Esophagus mucosa (tissue), 1 donor: ENCODE data around the gene CALM3. TPM values are rescaled to one million over a fixed set of nuclear protein-coding genes. Genes with fewer than 3 reads are reported as not detected.

Experiments used
- ATAC-seq: fragments of 200-7000 bp; cut with Tn5 transposase; one replicate; pipeline ENCODE4 v1.9.1; 2020
- total RNA-seq: library from RNA; stranded (reverse); gene quantifications from one replicate; pipeline ENCODE4 v1.2.4, GENCODE V29; 2023
- donor health status: DM: yes; HTN: yes; CAD: no.

CALM3 gene
- total RNA-seq, 1 donor from 2014 or later: 109 TPM

DNA sequence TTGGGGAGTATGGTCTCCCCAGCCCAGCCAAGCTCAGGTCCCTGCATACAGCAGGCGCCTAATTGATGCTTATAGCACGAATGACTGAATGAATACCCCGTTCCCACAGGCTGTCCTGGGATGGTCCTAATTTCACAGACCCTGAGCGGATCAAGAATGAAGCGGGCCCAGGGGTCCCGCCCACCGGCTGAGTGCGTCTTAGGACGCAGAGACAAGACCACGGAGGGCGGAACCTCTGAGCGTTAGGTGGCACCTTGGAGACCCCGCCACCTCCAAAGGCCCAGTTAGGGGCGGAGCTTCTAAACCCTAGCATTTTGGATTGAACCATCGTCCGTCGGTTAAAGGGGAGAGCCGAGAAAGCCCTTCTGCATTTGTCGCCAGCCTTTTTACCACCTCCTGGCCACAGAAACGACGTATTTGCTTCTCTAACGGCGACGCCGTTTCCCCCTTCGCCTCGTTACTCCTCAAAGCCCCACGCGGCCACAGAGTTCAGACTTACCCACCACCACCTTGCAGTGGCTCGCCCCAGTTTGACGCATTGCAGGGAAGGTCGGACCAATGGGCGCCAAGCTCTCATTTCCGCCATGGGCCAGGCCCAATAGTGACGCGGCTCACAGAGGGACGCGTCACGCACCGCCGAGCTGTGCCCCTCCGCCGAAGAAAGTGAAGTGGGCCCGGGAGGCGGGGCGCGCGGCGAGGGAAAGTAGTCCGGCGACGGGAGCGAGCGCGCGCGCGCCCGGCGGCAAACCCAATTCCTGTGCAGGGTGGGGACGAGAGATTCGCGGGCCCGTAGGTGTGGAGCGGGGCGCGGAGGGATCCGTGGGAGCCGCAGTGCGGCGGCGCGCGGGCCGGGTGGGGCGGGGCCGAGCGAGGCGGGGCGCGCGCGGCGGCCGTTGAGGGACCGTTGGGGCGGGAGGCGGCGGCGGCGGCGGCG, 479 bp upstream of the CALM3 start:
- peak; percentile 94 for ATAC-seq

DNA sequence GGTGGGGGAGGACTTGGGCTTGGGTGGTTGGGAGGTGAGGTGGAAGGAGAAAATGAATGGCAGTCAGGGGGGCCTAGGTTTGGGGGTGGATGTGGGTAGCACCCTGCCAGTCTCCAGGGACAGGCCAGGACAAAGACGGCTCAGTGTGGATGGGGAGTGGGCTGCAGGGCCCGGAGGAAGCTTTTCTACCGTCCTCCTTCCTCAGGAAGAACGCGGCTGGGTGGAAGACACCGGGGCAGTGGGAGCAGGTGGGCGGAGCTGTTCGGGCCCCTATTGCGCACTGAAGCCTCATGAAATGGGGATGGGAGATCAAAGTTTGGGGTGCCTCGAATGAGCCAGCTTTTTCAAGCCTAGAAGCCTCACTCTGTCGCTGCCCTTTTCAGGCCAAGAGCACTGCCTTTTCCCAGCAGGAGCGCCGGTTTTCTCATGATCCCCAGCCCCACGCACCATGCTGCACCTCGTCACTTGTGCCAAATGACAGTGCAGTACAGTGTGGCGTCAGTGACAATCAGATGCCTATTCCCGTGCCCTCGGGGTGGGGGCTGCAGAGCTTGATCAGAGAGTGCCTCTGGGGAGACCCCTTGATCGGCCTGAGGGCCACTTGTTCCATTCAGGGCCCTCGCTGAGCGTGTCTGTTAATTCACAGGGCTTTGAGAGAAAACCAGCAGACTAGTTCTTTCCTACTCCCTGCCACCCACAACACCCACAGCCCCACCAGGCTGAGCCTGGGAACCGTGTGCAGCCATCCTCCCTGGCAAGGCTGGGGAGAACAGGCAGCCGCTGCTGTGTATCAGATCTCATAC, 1.5 kb downstream of the CALM3 start:
- no peak for ATAC-seq

DNA sequence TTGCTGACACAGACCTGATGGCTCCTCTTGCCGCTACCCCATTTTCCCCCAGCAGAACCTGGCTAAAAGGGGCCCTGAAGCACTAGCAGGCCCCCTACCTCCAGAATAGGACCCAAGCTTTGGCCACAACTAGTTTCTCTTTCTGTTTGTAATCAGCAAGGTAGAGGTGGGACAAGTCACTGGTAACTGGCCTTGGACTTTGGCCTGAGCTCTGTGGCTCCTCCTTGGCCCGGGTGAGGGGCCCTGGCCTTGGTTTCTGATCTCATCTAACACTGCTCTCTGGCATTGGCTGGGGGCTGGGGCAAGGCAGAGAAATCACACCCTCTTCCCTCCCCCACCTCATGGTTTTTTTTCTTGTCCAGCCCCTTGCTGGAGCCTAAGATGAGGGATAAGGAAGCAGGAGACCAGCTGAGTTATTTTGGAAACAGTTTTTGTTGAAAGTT, 2.1 kb downstream of the CALM3 start:
- ATAC-seq: no peak

DNA sequence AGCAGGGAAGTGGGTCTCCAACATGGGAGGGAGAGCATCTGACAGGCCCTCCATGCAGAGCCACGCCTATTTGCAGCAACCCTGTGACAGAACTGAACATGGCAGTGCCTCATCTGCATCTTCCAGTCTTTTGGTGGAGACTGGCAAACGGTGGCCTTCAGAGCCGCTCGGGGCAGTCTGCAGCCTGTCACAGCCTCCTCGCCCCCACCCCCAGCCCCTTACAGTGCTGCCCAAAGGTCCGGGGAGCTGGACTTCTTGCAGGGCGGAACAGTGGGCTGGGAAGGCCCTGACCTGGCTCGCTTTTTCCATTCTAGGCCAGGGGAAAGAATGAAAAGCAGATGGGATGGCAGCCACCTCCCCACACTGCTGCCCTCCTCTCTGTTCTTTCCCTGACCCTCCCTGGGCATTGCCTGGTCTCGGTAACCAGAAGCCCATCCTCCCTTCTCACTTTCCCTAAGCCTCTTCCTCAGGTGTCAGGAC, 2.7 kb downstream of the CALM3 start:
- ATAC-seq: no peak

DNA sequence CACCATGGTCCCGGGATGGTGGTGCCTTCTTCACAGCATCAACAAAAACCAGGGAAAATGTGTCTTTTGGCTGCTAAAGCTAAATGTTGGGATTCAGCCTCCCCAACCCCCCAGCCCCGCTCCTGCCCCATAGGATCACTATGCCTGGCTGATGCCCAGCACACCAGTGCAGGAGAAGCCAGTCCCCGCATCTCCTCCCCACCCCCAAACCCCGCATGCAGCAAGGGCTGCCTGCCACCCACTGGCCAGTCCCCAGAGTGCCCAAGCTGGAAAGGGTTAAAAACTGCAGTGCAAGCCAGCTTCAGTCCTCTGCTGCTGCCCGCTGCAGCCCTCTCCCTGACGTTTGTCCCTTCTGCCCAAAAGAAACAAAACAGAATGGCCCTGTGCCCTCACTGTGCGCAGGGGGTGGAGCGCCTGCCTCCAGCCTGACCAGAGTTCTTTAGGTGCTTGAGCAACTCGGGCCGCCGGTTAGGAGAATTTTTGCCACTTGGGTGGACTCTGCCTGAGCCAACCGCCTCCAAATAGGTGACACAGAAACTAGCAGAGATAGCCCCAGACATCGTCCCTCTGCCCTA, 3.7 kb downstream of the CALM3 start:
- ATAC-seq: no peak

DNA sequence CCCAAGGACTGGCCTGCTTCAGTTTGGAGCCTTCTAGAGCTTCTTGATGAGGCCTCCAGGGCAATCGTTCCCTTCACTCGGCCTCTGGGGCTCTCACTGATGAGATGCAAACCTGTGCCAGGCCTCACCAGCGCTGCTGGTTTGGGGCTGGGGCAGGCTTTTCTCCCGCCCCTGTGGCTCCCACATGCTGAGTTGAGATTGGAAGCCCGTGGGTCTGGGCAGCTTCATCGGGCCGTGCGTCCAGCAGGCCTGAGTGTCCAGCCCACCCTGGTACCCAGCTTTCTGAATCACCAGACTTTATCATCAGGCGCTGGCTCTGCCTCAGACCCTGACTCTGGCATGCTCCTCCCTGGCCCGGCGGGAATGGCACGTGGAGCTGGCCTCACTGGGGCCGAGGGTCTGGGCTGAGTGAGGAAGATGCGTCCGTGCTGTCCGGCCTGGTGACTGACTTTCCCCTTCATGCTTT, 4.3 kb downstream of the CALM3 start:
- ATAC-seq: no peak

DNA sequence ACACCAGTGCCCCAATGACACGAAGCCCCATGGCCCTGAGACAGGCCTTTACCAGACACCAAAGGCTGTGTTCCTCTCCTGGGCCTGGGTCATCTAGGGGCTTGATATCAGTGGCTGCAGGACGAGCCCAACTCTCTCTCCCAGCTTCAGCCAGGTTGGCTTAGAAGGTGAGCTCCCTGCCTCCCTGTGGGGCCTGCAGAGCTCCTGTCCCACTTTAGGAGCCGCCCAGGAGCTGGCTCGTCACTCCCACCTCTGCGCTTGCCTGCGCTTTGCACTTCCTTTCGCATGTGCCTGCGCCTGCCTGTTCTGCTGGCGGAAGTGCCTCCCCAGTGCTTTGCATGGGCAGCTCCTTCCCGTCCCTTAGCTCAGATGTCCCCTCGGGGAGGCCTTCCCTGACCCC, 4.9 kb downstream of the CALM3 start:
- no peak for ATAC-seq

DNA sequence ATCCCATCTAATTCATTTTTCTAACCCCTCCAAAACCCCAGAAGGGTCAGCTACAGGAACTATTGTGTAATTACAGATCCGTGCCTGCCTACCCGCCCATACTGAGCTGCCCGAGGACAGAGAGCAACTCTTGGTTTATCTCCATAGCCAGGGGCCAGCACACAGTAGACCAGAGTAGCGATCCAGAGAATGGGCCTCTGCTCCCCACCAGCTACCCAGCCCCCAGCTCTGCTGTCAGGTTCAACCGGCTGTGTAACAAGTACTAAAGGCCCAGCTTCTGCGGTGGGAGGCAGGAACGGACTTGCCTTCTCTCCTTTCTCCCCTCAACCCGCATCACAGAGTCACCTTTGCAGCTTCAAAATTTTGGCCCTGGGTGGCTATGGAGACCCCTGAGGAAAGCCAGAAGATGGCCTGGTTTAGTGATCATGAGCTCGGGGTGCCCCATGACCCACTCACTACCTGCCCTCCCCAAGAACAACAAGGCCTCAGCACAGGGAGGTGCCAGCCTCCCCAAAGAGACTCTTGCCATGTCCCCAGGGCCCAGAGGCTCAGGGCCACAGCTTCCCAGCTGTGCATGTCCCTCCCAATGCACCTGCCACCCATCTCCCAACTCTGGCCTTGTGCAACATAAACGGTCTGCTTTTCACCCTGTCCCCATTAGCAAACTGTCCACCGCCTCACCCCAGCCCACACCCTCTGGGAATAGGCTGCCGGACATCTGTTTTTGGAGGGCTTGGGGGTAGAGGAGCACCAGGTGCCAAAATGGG, 5.7 kb downstream of the CALM3 start:
- ATAC-seq: no peak

DNA sequence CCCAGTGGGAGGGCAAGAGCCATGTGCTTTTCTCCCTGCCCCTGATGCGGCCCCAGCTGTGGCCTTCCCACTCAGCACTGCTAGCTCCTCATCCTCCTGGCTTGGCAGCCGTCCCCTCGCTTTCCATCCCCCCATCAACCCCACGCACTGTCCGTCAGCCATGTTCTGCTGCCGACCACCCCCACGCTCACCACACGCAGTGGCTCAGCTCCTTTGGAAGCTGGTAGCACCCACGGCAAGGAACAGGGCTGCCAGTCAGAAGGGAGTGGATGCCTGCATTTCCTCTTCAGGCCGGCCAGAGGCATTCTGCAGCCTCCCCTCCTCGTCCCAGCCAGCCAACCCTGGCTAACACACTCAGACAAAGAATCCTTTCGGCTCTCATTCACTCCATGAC, 6.3 kb downstream of the CALM3 start:
- ATAC-seq: no peak

DNA sequence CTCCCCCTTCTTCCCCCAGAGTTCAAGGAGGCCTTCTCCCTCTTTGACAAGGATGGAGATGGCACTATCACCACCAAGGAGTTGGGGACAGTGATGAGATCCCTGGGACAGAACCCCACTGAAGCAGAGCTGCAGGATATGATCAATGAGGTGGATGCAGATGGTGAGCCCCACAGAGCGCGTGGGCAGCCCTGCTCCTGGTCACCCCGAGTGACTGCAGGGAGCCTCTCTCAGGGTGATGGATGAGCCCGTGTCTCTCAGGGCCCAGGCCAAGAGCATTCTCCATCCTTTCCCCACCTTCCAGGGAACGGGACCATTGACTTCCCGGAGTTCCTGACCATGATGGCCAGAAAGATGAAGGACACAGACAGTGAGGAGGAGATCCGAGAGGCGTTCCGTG, 7.0 kb downstream of the CALM3 start:
- no peak for ATAC-seq

DNA sequence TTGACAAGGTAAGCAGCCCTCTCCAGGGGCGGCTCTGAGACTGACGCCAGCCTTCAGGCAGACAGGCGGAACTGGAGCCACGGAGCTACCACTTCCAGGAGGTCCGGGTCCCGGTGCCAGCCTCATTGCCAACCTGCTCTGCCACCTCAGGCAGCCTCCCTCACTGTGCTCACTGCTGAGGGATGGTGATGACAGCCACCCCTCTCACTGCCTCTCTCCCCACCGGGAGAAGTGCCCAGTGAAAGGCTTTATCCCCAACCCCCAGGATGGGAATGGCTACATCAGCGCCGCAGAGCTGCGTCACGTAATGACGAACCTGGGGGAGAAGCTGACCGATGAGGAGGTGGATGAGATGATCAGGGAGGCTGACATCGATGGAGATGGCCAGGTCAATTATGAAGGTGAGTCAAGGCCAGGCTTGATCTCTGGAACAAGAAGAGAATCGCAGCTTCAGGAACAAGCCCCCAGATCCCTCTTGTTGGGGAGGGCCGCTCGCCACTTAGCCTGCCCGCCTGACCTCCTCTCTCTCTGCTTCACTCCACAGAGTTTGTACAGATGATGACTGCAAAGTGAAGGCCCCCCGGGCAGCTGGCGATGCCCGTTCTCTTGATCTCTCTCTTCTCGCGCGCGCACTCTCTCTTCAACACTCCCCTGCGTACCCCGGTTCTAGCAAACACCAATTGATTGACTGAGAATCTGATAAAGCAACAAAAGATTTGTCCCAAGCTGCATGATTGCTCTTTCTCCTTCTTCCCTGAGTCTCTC, 7.6 kb downstream of the CALM3 start:
- ATAC-seq: no peak

DNA sequence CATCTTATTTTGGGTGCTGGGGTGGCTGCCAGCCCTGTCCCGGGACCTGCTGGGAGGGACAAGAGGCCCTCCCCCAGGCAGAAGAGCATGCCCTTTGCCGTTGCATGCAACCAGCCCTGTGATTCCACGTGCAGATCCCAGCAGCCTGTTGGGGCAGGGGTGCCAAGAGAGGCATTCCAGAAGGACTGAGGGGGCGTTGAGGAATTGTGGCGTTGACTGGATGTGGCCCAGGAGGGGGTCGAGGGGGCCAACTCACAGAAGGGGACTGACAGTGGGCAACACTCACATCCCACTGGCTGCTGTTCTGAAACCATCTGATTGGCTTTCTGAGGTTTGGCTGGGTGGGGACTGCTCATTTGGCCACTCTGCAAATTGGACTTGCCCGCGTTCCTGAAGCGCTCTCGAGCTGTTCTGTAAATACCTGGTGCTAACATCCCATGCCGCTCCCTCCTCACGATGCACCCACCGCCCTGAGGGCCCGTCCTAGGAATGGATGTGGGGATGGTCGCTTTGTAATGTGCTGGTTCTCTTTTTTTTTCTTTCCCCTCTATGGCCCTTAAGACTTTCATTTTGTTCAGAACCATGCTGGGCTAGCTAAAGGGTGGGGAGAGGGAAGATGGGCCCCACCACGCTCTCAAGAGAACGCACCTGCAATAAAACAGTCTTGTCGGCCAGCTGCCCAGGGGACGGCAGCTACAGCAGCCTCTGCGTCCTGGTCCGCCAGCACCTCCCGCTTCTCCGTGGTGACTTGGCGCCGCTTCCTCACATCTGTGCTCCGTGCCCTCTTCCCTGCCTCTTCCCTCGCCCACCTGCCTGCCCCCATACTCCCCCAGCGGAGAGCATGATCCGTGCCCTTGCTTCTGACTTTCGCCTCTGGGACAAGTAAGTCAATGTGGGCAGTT, 8.6 kb downstream of the CALM3 start:
- ATAC-seq: no peak

DNA sequence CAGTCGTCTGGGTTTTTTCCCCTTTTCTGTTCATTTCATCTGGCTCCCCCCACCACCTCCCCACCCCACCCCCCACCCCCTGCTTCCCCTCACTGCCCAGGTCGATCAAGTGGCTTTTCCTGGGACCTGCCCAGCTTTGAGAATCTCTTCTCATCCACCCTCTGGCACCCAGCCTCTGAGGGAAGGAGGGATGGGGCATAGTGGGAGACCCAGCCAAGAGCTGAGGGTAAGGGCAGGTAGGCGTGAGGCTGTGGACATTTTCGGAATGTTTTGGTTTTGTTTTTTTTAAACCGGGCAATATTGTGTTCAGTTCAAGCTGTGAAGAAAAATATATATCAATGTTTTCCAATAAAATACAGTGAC, 9.3 kb downstream of the CALM3 start:
- ATAC-seq: no peak

DNA sequence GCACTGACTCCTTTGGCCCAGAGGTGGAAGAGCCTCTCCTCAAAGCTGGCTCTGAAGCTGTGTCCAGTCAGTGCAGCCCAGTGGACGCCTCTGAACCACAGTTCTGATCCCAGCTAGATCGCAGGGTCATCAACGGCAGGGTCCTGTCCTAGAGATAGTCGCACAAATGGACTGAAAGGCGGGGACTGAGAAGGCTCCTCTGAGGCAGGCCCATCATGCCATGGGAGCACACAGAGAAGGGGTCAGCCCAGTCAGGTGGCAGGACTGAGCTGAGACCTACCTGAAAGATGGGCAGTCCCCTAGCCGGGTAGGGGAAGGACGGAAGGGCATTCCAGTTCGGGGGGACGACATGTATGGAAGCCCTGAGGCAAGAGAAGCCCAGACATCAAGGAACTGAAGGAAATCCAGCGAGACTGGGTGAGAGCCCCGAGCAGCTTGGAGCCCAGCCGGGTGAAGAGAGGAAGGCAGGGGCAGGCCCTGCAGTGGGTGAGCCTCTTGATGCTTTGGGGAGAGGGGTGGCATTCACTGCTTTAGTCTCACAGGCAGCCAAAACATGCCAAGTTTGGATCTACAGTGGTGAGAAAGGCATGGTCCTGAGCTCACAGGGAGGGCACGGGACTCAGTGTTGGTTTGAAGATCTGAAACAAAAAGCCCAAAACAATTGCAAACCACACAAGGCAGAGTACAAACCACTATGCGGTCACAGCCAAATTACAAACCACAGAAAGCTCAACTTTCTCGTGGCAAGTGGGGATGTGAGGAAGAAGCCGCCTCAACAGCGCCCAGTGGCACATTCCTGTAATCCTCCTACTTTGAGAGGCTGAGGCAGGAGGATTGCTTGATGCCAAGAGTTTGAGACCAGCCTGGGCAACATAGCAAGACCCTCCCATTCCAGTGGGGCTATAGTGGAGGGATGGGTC, 10.0 kb downstream of the CALM3 start:
- no peak for ATAC-seq

DNA sequence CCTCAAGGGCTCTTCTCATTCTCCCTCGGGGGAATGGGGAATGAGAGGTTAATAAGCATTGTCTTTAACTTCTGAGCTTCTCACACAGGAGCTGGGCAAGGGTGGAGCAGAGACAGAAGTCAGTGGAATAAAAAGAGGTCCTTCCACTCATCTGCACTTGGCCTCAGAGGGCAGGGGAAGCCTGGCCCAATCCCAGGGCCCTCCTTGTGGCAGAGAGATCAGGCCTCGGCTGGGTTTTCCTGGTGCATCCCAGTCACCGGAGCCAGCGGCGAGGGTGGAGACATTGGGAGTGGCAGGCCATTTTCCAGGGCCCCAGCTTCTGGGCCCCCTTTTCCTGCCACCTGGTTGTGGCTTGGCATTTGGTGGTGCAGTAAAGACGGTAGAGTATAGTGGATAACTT, 10.6 kb downstream of the CALM3 start:
- ATAC-seq: no peak

DNA sequence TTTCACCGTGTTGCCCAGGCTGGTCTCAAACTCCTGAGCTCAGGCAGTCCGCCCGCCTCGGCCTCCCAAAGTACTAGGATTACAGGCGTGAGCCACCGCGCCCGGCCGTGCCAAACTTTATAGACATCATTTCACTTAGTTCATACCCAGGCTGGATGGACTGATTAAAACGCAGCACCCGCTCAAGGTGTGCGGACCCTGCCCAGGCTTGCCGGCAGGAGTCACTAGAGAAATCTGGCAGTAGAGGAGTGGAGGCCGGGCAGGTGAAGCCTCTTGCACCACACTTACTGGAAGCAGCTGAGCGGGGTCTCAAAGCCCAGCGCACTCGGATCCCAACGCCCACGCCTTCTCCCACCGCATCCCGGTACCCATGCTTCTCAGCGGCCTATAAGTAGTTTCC, 12.4 kb downstream of the CALM3 start:
- ATAC-seq: peak; percentile 22

DNA sequence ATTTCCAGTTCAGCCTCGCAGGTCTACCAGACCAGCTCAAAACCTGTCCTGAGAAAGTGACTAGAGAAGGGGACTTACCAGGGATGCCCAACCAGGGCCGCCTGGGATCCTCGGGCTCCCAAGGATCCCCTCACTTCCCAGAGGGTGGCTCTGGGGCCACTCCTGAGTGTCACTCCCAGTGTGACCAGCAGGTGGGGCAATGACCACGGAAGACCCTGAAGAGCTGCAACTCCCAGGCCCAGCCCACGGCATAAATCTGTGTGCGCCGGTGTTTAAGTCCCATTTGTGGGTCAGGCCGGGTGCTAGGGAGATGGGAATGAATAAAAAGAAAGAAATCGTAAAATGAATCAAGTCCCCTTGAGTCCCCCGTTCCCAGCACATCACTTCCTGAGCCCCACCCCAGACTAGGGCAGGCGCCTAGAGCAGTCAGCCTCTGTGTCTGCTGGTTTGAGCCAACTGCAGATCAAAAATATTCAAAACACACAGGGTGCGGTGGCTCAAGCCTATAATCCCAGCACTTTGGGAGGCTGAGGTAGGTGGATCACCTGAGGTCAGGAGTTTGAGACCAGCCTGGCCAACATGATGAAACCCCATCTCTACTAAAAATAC, 13.1 kb downstream of the CALM3 start:
- ATAC-seq: peak; percentile 68

DNA sequence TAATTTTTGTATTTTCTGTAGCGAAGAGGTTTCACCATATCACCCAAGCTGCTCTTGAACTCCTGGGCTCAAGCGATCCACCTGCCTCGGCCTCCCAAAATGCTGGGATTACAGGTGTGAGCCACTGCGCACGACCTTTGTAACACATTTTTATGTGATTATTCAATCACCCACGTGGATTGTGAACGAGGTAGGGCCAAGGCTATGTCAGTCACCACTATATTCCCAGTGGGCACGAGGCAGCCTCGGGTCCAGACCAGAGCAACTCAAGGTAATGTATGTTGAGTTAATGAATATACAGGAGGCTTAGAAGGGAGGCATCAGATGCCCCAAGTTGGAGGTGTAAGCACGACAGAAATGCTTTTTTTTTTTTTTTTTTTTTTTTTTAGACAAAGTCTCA, 14.8 kb downstream of the CALM3 start:
- ATAC-seq: no peak
